HepG2 (cell line): ENCODE data around the gene MAT2A. TPM values are rescaled to one million over a fixed set of nuclear protein-coding genes. Genes with fewer than 3 reads are reported as not detected.

Experiments used
- AKNA ChIP-seq: sonication (generic); formaldehyde crosslinking; IDR thresholded peaks from 2 replicates; pipeline ENCODE4 v1.4.0; 2020; ENCODE audit warnings: missing genetic modification reagents, borderline replicate concordance
- EHMT2 ChIP-seq: fragments of 200-600 bp; sonication (generic); IDR thresholded peaks from 2 replicates; pipeline ENCODE4 v1.7.0; 2017; ENCODE audit warnings: antibody characterized with exemption, low read depth, low read length, borderline replicate concordance
- HOMEZ ChIP-seq: IDR thresholded peaks from 2 replicates; pipeline ENCODE4 v1.6.1; 2016; ENCODE audit warnings: low read depth
- KLF12 ChIP-seq: sonication (generic); formaldehyde crosslinking; IDR thresholded peaks from 2 replicates; pipeline ENCODE4 v1.4.0; 2020; ENCODE audit warnings: missing genetic modification reagents, borderline replicate concordance
- MAF1 ChIP-seq: sonication (generic); formaldehyde crosslinking; IDR thresholded peaks from 2 replicates; pipeline ENCODE4 v1.5.0; 2020; ENCODE audit warnings: missing genetic modification reagents, borderline replicate concordance
- PBX2 ChIP-seq: IDR thresholded peaks from 2 replicates; pipeline ENCODE4 v1.6.1; 2016; ENCODE audit warnings: control low read depth
- THAP7 ChIP-seq: sonication (generic); formaldehyde crosslinking; IDR thresholded peaks from 2 replicates; pipeline ENCODE4 v1.8.1; 2023; ENCODE audit warnings: mild to moderate bottlenecking, missing genetic modification reagents
- ZNF503 ChIP-seq: sonication (generic); formaldehyde crosslinking; IDR thresholded peaks from 2 replicates; pipeline ENCODE4 v1.4.0; 2020; ENCODE audit warnings: missing genetic modification reagents
- ZSCAN20 ChIP-seq: sonication (generic); formaldehyde crosslinking; IDR thresholded peaks from 2 replicates; pipeline ENCODE4 v1.4.0; 2020; ENCODE audit warnings: missing genetic modification reagents, mild to moderate bottlenecking, borderline replicate concordance
- polyA plus RNA-seq, 8 experiments: library from polyadenylated mRNA; depleted of rRNA in 3 of 8; stranded (reverse) in 7 of 8; unstranded in 1 of 8; fragments of >200 nt; fragmentation: Illumina TruSeq in 4 of 8; extraction: Trizol in 4 of 8; gene quantifications; 2 replicates each; pipeline versions ENCODE4 v1.2.1 to v1.2.3, GENCODE V29; 2011 to 2016; ENCODE audit warnings: low read depth in 4 of 8, missing spikeins in 1 of 8, mixed read lengths in 1 of 8; ENCODE audit not compliant: insufficient read depth in 1 of 8
- total RNA-seq, 5 experiments: library from RNA; depleted of rRNA; stranded (reverse); fragments of >200 nt; fragmentation: Illumina TruSeq; extraction: Trizol; gene quantifications; 2 replicates each; pipeline ENCODE4 v1.2.3, GENCODE V29; 2016; ENCODE audit warnings: low read depth in 1 of 5
- TF ChIP-seq, protein P1 (sequence below): IDR thresholded peaks from 2 replicates; pipeline ENCODE4 v1.6.1; 2016; ENCODE audit warnings: low read depth, missing genetic modification reagents, missing compliant biosample characterization

MAT2A gene
- total and polyA plus RNA-seq, 2 of the 13 experiments (the other 11 are each of a cell fraction or from before 2014, with no cell fraction given) = 155 to 331 TPM

GRCh38 chr2:85538507-85539360 lies at the start of gene MAT2A (continued):
- TF ChIP-seq AKNA (CRISPR knock-in tag) (peak; percentile 88; the same call in 1 of the 2 replicates), EHMT2 (no peak), MAF1 (CRISPR knock-in tag) (peak; percentile 96), PBX2 (CRISPR knock-in tag) (no peak), THAP7 (peak; percentile 88; the same call in 1 of the 2 replicates), KLF12 (CRISPR knock-in tag) (0 out of 2 replicates have a peak, but pooled peaks have one; percentile 74), ZSCAN20 (CRISPR knock-in tag) (no peak; the same call in 1 of the 2 replicates), HOMEZ (CRISPR knock-in tag) (no peak; the same call in none of the 2 replicates), ZNF503 (CRISPR knock-in tag) (peak; percentile 72)
- TF ChIP-seq, protein P1, sequence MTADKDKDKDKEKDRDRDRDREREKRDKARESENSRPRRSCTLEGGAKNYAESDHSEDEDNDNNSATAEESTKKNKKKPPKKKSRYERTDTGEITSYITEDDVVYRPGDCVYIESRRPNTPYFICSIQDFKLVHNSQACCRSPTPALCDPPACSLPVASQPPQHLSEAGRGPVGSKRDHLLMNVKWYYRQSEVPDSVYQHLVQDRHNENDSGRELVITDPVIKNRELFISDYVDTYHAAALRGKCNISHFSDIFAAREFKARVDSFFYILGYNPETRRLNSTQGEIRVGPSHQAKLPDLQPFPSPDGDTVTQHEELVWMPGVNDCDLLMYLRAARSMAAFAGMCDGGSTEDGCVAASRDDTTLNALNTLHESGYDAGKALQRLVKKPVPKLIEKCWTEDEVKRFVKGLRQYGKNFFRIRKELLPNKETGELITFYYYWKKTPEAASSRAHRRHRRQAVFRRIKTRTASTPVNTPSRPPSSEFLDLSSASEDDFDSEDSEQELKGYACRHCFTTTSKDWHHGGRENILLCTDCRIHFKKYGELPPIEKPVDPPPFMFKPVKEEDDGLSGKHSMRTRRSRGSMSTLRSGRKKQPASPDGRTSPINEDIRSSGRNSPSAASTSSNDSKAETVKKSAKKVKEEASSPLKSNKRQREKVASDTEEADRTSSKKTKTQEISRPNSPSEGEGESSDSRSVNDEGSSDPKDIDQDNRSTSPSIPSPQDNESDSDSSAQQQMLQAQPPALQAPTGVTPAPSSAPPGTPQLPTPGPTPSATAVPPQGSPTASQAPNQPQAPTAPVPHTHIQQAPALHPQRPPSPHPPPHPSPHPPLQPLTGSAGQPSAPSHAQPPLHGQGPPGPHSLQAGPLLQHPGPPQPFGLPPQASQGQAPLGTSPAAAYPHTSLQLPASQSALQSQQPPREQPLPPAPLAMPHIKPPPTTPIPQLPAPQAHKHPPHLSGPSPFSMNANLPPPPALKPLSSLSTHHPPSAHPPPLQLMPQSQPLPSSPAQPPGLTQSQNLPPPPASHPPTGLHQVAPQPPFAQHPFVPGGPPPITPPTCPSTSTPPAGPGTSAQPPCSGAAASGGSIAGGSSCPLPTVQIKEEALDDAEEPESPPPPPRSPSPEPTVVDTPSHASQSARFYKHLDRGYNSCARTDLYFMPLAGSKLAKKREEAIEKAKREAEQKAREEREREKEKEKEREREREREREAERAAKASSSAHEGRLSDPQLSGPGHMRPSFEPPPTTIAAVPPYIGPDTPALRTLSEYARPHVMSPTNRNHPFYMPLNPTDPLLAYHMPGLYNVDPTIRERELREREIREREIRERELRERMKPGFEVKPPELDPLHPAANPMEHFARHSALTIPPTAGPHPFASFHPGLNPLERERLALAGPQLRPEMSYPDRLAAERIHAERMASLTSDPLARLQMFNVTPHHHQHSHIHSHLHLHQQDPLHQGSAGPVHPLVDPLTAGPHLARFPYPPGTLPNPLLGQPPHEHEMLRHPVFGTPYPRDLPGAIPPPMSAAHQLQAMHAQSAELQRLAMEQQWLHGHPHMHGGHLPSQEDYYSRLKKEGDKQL (CRISPR knock-in tag) = peak; percentile 74
